ENCODE measurements around the gene ETV5.
A peak's percentile ranks its signal among the peaks of the same experiment; 100 is the strongest.

The ETV5 gene

GRCh38 chr3:186108941-186109865 is at the start of gene ETV5:
Gene ETV5, minus strand, starts transcription at chr3:186109089. Its CDS starts 3,221 bp downstream, at chr3:186105868.
- DNase-seq, result peak; percentile 90

- no peak for DNase-seq
Measured at GRCh38 chr3:186154641-186155040, 45.8 kb upstream of the ETV5 start.

- DNase-seq, result no peak
Measured at GRCh38 chr3:186152889-186153292, 44.0 kb upstream of the ETV5 start.

GRCh38 chr3:186152361-186152798 is 43.5 kb upstream of the ETV5 start:
- no peak for DNase-seq

GRCh38 chr3:186151077-186151971 is 42.4 kb upstream of the ETV5 start:
- no peak for DNase-seq

- no peak for DNase-seq
Measured at GRCh38 chr3:186150041-186150830, 41.3 kb upstream of the ETV5 start.

- DNase-seq, result no peak
Measured at GRCh38 chr3:186149319-186149960, 40.6 kb upstream of the ETV5 start.

GRCh38 chr3:186144257-186144656 is 35.4 kb upstream of the ETV5 start:
- DNase-seq, result no peak

- no peak for DNase-seq
Measured at GRCh38 chr3:186143250-186143649, 34.4 kb upstream of the ETV5 start.

GRCh38 chr3:186142393-186142932 is 33.6 kb upstream of the ETV5 start:
- no peak for DNase-seq

- no peak for DNase-seq
Measured at GRCh38 chr3:186141790-186142189, 32.9 kb upstream of the ETV5 start.

- DNase-seq, result no peak
Measured at GRCh38 chr3:186138272-186138981, 29.5 kb upstream of the ETV5 start.

GRCh38 chr3:186137051-186137685 is 28.3 kb upstream of the ETV5 start:
- no peak for DNase-seq

- DNase-seq, result no peak
Measured at GRCh38 chr3:186133980-186134379, 25.1 kb upstream of the ETV5 start.

GRCh38 chr3:186132487-186132886 is 23.6 kb upstream of the ETV5 start:
- no peak for DNase-seq

- DNase-seq, result no peak
Measured at GRCh38 chr3:186129206-186129605, 20.3 kb upstream of the ETV5 start.

GRCh38 chr3:186128158-186128557 is 19.3 kb upstream of the ETV5 start:
- no peak for DNase-seq

- no peak for DNase-seq
Measured at GRCh38 chr3:186127463-186127862, 18.6 kb upstream of the ETV5 start.

GRCh38 chr3:186125118-186125517 is 16.2 kb upstream of the ETV5 start:
- DNase-seq, result no peak

- no peak for DNase-seq
Measured at GRCh38 chr3:186124592-186124991, 15.7 kb upstream of the ETV5 start.

- DNase-seq, result no peak
Measured at GRCh38 chr3:186123012-186123411, 14.1 kb upstream of the ETV5 start.
